ENCODE data around the gene INTS7. TPM values are rescaled to one million over a fixed set of nuclear protein-coding genes. Genes with fewer than 3 reads are reported as not detected.

INTS7 gene
- total RNA-seq: 1 to 10 TPM; 6.6 to 8.6 TPM

GRCh38 chr1:212035123-212035834, at the start of gene INTS7, which contains the start of gene DTL:
INTS7 (minus strand) TSS chr1:212035557; CDS start chr1:212035437, 120 bp downstream.
DTL (plus strand) TSS chr1:212035748; CDS start chr1:212035891, 143 bp downstream.
- Histone ChIP-seq H3K4me1 (peaks cover 30% of the 10 kb centered on the region), H3K4me3 (peak within 1 kb of the TSS; percentile 30 to 43), H3K36me3 (replicated peaks in 1 of 2; ENCODE audit: insufficient read depth in 1 of 2, low read depth in 2 of 2) (no peaks in the 10 kb centered on the region), H3K9me3 (no peaks in the 10 kb centered on the region), H3K27me3 (no peaks in the 10 kb centered on the region), H3K27ac (peak within 1 kb of the TSS; percentile 81 to 90 (median 84))
- WGBS, 2 donors: 0 to 1% methylated on average over 24 to 53 of the region's 53 CpGs
- intact Hi-C loops (cut with DNase I): loop anchor here (10.0 kb wide), 1 partner anchor 350 kb away; no protein-coding TSS in a partner anchor
- ATAC-seq (peak; percentile 95), DNase-seq (peak; percentile 98 to 100 (median 99))
- TF ChIP-seq CTCF (IDR thresholded peaks at IDR 0.05) (peak; percentile 83 to 100 (median 92)), POLR2A (IDR thresholded peaks at IDR 0.05) (peak in 2 of 3 donors; percentile 76)

GRCh38 chr1:212082765-212083406, 47.5 kb upstream of the INTS7 start:
- no peak for ATAC-seq
- H3K4me3 ChIP-seq: no peak overlapping the region
- TF ChIP-seq POLR2A (IDR thresholded peaks at IDR 0.05) (no peak), CTCF (IDR thresholded peaks at IDR 0.05) (no peak)
- no peaks in the 10 kb centered on the region for H3K4me1 ChIP-seq
- H3K9me3 ChIP-seq: no peaks in the 10 kb centered on the region
- WGBS, 2 donors: 94 to 100% methylated on average over 2 of the region's 2 CpGs
- H3K27me3 ChIP-seq: no peaks in the 10 kb centered on the region
- intact Hi-C loops (cut with DNase I): no loop called here
- DNase-seq: no peak
- H3K36me3 ChIP-seq (replicated peaks in 1 of 2; ENCODE audit: insufficient read depth in 1 of 2, low read depth in 2 of 2): no peaks in the 10 kb centered on the region
- no peak overlapping the region for H3K27ac ChIP-seq

GRCh38 chr1:212078826-212079225, 43.5 kb upstream of the INTS7 start:
- intact Hi-C loops (cut with DNase I): loop anchor here (10.0 kb wide), 1 partner anchor 216 kb away; no protein-coding TSS in a partner anchor
- no peak overlapping the region for H3K27ac ChIP-seq
- H3K4me1 ChIP-seq: no peaks in the 10 kb centered on the region
- no peak for DNase-seq
- no peak for ATAC-seq
- 86 to 88% methylated on average over 2 of the region's 2 CpGs for WGBS, 2 donors
- no peaks in the 10 kb centered on the region for H3K36me3 ChIP-seq (replicated peaks in 1 of 2; ENCODE audit: insufficient read depth in 1 of 2, low read depth in 2 of 2)
- TF ChIP-seq CTCF (IDR thresholded peaks at IDR 0.05) (no peak), POLR2A (IDR thresholded peaks at IDR 0.05) (no peak)
- no peaks in the 10 kb centered on the region for H3K27me3 ChIP-seq
- H3K9me3 ChIP-seq: no peaks in the 10 kb centered on the region
- H3K4me3 ChIP-seq: no peak overlapping the region

GRCh38 chr1:212077028-212077427, 41.7 kb upstream of the INTS7 start:
- WGBS, 2 donors: 57 to 61% methylated on average over 2 of the region's 2 CpGs
- TF ChIP-seq CTCF (IDR thresholded peaks at IDR 0.05) (no peak), POLR2A (IDR thresholded peaks at IDR 0.05) (no peak)
- no peaks in the 10 kb centered on the region for H3K27me3 ChIP-seq
- DNase-seq: no peak
- H3K9me3 ChIP-seq: no peaks in the 10 kb centered on the region
- no peak overlapping the region for H3K27ac ChIP-seq
- intact Hi-C loops (cut with DNase I): loop anchor here (10.0 kb wide), 1 partner anchor 218 kb away; no protein-coding TSS in a partner anchor
- no peaks in the 10 kb centered on the region for H3K4me1 ChIP-seq
- H3K4me3 ChIP-seq: no peak overlapping the region
- no peak for ATAC-seq
- no peaks in the 10 kb centered on the region for H3K36me3 ChIP-seq (replicated peaks in 1 of 2; ENCODE audit: insufficient read depth in 1 of 2, low read depth in 2 of 2)
